Ovary (tissue), 3 donors: ENCODE results near the gene DDX3Y.

Source experiments
- CTCF ChIP-seq, 3 donors: fragments of 450-650 bp in 2 of 3; fragments of 200-600 bp in 1 of 3; IDR thresholded peaks; one replicate each; pipeline versions ENCODE4 v1.5.1 to v1.8.0; 2016 to 2022; ENCODE audit warnings: antibody characterized with exemption in 3 of 3, mild to moderate bottlenecking in 1 of 3
- EP300 ChIP-seq: sonication (generic); formaldehyde crosslinking; IDR thresholded peaks from one replicate; pipeline ENCODE4 v1.6.1; 2017; ENCODE audit warnings: antibody characterized with exemption
- POLR2A ChIP-seq: fragments of 450-650 bp; IDR thresholded peaks from one replicate; pipeline ENCODE4 v1.6.1; 2017; ENCODE audit warnings: antibody characterized with exemption, mild to moderate bottlenecking, moderate library complexity
- donor health status: DM: no; HTN: no; CAD: no.

GRCh38 chrY:12941725-12942687, 37.3 kb downstream of the DDX3Y start:
- TF ChIP-seq CTCF (IDR thresholded peaks at IDR 0.05) = no peak
- TF ChIP-seq POLR2A = no peak
- no peak for TF ChIP-seq EP300
